Measurements from ENCODE around the gene RAD51AP1.

- TF ChIP-seq PKNOX1 (IDR thresholded peaks at IDR 0.05) (no peak), FOXK2 (IDR thresholded peaks at IDR 0.05) (no peak), TARDBP (IDR thresholded peaks at IDR 0.05) (no peak), ZNF384 (IDR thresholded peaks at IDR 0.05) (no peak), SUZ12 (IDR thresholded peaks at IDR 0.05) (no peak), SP1 (IDR thresholded peaks at IDR 0.05) (no peak), HDGF (IDR thresholded peaks at IDR 0.05; ENCODE audit: borderline replicate concordance) (no peak), FOXM1 (IDR thresholded peaks at IDR 0.05; ENCODE audit: borderline replicate concordance) (no peak)
Observed at GRCh38 chr12:4607056-4607455, 68.4 kb downstream of the RAD51AP1 start.
